ENCODE data around the gene GET4. TPM values are rescaled to one million over a fixed set of nuclear protein-coding genes. Genes with fewer than 3 reads are reported as not detected.

Gene GET4
- total RNA-seq, 3 donors from 2014 or later (not counting 1 experiment from before 2014, with no cell fraction given), result 69.3 to 81.6 (median 73.2) TPM

DNA sequence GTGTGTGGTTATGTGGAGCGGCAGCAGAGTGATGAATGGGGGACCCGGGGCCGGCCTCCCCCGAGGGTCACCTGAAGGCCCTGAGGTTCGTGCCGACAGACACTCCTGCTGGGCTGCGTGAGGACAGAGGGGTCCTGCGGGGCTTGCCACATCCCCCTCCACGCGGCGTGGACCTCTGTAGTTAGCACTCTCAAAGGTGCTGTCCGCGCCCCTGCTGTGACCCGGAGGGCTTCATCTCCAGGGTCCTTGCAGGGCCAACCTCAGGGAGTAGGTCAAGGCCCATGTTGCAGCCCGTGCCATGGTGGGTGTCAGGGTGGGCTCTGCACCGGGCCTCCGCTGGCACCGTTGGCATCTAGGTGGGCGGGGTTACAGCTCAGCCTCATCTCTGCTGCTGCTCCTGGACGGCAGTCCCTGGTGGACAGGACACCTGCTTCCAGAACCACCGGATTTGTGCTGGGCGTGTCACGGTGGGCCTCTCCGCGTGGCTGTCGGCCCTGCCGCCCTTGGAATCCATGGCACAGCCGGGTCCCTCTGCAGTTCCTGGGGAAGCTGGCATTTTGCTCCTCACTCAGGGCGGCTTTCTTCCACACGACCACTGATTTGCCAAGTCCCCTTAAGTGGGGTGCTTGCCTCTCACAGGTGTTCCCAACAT is 19.8 kb upstream of the GET4 start:
- Histone ChIP-seq H3K4me1 (ENCODE audit: control insufficient read depth, insufficient read depth, low read length) (no peaks in the 10 kb centered on the region), H3K27me3 (ENCODE audit: control insufficient read depth, insufficient read depth, low read length) (no peaks in the 10 kb centered on the region), H3K4me3 (ENCODE audit: low read length) (no peak overlapping the region), H3K36me3 (ENCODE audit: control insufficient read depth, insufficient read depth, low read length) (peaks cover 45% of the 10 kb centered on the region), H3K27ac (ENCODE audit: low read length) (no peak overlapping the region), H3K9me3 (ENCODE audit: control insufficient read depth, insufficient read depth, low read length) (no peaks in the 10 kb centered on the region)
- Mint-ChIP-seq H3K4me1 (peaks cover 0 to 4% of the 10 kb centered on the region in 2 donors), H3K27me3 (ENCODE audit: low read depth in 2 of 2) (no peaks in the 10 kb centered on the region), H3K4me3 (no peak overlapping the region), H3K27ac (no peak overlapping the region), H3K9me3 (no peaks in the 10 kb centered on the region), H3K36me3 (peaks cover 7% of the 10 kb centered on the region)
- ATAC-seq (no peak), DNase-seq (no peak)
- TF ChIP-seq CTCF (IDR thresholded peaks at IDR 0.05), result no peak
- intact Hi-C loops (cut with micrococcal nuclease), result no loop called here
- WGBS (ENCODE audit: insufficient coverage), result 96% methylated on average over 30 of the region's 30 CpGs

- Histone ChIP-seq H3K27ac (ENCODE audit: low read length) (no peak overlapping the region), H3K27me3 (ENCODE audit: control insufficient read depth, insufficient read depth, low read length) (no peaks in the 10 kb centered on the region), H3K36me3 (ENCODE audit: control insufficient read depth, insufficient read depth, low read length) (peaks cover 44% of the 10 kb centered on the region), H3K9me3 (ENCODE audit: control insufficient read depth, insufficient read depth, low read length) (no peaks in the 10 kb centered on the region), H3K4me3 (ENCODE audit: low read length) (no peak overlapping the region), H3K4me1 (ENCODE audit: control insufficient read depth, insufficient read depth, low read length) (no peaks in the 10 kb centered on the region)
- H3K4me1 Mint-ChIP-seq, result peaks cover 0 to 4% of the 10 kb centered on the region in 2 donors
- no peaks in the 10 kb centered on the region for H3K9me3 Mint-ChIP-seq
- H3K4me3 Mint-ChIP-seq, result no peak overlapping the region
- no peak for ATAC-seq
- 98% methylated on average over 9 of the region's 9 CpGs for WGBS (ENCODE audit: insufficient coverage)
- no peak for TF ChIP-seq CTCF (IDR thresholded peaks at IDR 0.05)
- H3K27ac Mint-ChIP-seq, result no peak overlapping the region
- no peaks in the 10 kb centered on the region for H3K27me3 Mint-ChIP-seq (ENCODE audit: low read depth in 2 of 2)
- H3K36me3 Mint-ChIP-seq, result peaks cover 8% of the 10 kb centered on the region
- DNase-seq, result no peak
- intact Hi-C loops (cut with micrococcal nuclease), result no loop called here
Measured at GRCh38 chr7:857661-858060, 18.7 kb upstream of the GET4 start.

DNA sequence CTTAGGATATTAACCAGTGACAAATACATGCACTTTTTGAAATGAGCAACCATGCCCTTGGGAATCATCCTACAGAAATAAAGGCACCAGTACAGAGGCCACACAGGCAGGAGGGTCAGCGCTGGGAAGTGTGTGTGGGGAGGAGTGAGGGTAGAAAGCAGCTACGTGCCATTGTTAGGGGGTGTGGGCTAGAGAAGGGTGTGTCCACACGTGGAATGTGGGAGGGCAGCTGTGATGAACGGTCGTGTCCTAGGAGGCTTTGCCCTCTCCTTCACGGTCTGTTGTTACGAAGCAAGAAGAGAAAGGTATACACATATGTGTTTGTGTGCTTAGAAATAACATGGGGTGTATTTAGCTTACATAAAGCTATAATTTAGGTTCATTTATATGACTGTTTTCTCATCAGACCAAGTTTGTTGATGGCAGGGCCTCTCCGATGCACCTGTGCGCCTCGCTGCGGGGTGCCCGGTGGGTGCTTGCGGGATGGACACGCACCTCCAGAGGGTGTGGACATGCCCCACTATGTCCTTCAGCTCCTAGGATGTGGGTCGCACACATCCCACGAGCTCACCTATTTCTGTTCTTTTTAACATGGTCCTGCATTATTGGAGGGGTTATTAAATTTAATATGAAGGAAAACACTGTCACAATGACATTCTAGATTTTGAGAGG is 16.9 kb upstream of the GET4 start:
- H3K27ac Mint-ChIP-seq, result no peak overlapping the region
- no peaks in the 10 kb centered on the region for H3K27me3 ChIP-seq (ENCODE audit: control insufficient read depth, insufficient read depth, low read length)
- intact Hi-C loops (cut with micrococcal nuclease), result no loop called here
- TF ChIP-seq CTCF (IDR thresholded peaks at IDR 0.05), result no peak
- ATAC-seq (no peak), DNase-seq (no peak)
- WGBS (ENCODE audit: insufficient coverage), result 90% methylated on average over 16 of the region's 16 CpGs
- no peak overlapping the region for H3K27ac ChIP-seq (ENCODE audit: low read length)
- H3K4me3 Mint-ChIP-seq, result no peak overlapping the region
- H3K9me3 ChIP-seq (ENCODE audit: control insufficient read depth, insufficient read depth, low read length), result no peaks in the 10 kb centered on the region
- no peaks in the 10 kb centered on the region for H3K4me1 ChIP-seq (ENCODE audit: control insufficient read depth, insufficient read depth, low read length)
- H3K9me3 Mint-ChIP-seq, result no peaks in the 10 kb centered on the region
- no peak overlapping the region for H3K4me3 ChIP-seq (ENCODE audit: low read length)
- H3K36me3 Mint-ChIP-seq, result peaks cover 8% of the 10 kb centered on the region
- H3K27me3 Mint-ChIP-seq (ENCODE audit: low read depth in 2 of 2), result no peaks in the 10 kb centered on the region
- peaks cover 26% of the 10 kb centered on the region for H3K36me3 ChIP-seq (ENCODE audit: control insufficient read depth, insufficient read depth, low read length)
- peaks cover 0 to 4% of the 10 kb centered on the region in 2 donors for H3K4me1 Mint-ChIP-seq

All from natural killer cell (primary cell).